ENCODE data around the gene ARHGDIG.

The ARHGDIG gene

DNA sequence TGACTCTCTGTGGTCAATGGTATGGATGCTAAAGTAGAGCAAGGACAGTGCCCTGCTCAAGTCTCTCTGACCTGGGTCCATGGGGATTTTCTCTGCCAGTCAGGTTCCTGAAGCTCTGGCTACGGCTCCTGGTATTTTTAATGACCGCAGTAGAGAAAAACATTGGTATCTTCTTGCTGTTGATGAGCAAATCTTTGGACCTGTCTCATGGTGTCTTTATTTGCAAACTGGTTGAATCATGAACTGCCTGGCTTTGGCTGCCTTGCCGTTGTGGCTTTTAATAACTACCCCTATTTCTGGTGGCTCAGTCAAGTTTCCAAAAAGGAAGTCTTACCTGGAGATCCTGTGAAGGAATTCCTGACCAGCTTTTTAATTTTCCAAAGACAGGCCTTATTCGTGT lies 37.0 kb upstream of the ARHGDIG start:
- no peak overlapping the region for H3K4me3 ChIP-seq (ENCODE audit: low read length)
- DNase-seq = no peak
- no peaks in the 10 kb centered on the region for H4K20me1 ChIP-seq (ENCODE audit: insufficient read depth, low read length)
- no peak overlapping the region for H2AFZ ChIP-seq (ENCODE audit: low read length)
- no peak overlapping the region for H3K27ac ChIP-seq (ENCODE audit: low read length)
- no peaks in the 10 kb centered on the region for H3F3A ChIP-seq (ENCODE audit: insufficient read depth, low read length)
- no peaks in the 10 kb centered on the region for H3K27me3 ChIP-seq (replicated peaks; ENCODE audit: insufficient read depth, low read length)
- H3K36me3 ChIP-seq (replicated peaks; ENCODE audit: insufficient read depth, low read length) = no peaks in the 10 kb centered on the region
- no peaks in the 10 kb centered on the region for H3K9me3 ChIP-seq (replicated peaks; ENCODE audit: insufficient read depth, low read length)
- no peak overlapping the region for H3K4me2 ChIP-seq (ENCODE audit: low read depth, low read length)
- TF ChIP-seq, protein P1, sequence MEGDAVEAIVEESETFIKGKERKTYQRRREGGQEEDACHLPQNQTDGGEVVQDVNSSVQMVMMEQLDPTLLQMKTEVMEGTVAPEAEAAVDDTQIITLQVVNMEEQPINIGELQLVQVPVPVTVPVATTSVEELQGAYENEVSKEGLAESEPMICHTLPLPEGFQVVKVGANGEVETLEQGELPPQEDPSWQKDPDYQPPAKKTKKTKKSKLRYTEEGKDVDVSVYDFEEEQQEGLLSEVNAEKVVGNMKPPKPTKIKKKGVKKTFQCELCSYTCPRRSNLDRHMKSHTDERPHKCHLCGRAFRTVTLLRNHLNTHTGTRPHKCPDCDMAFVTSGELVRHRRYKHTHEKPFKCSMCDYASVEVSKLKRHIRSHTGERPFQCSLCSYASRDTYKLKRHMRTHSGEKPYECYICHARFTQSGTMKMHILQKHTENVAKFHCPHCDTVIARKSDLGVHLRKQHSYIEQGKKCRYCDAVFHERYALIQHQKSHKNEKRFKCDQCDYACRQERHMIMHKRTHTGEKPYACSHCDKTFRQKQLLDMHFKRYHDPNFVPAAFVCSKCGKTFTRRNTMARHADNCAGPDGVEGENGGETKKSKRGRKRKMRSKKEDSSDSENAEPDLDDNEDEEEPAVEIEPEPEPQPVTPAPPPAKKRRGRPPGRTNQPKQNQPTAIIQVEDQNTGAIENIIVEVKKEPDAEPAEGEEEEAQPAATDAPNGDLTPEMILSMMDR (IDR thresholded peaks at IDR 0.05; ENCODE audit: low read length) = no peak
- TF ChIP-seq EZH2 (optimal IDR thresholded peaks at IDR 0.05; ENCODE audit: low read depth, low read length) (no peak), EZH2phosphoT487 (IDR thresholded peaks at IDR 0.05; ENCODE audit: low read length) (no peak)
- no peak overlapping the region for H3K9ac ChIP-seq (ENCODE audit: low read length)
- H3K4me1 ChIP-seq (ENCODE audit: low read length) = 0 out of 2 replicates have a peak, but pooled peaks cover 4% of the 10 kb centered on the region
- H3K9me2 ChIP-seq (replicated peaks; ENCODE audit: insufficient read depth, low read length) = no peaks in the 10 kb centered on the region
- no peaks in the 10 kb centered on the region for H3K79me2 ChIP-seq (ENCODE audit: low read length)

DNA sequence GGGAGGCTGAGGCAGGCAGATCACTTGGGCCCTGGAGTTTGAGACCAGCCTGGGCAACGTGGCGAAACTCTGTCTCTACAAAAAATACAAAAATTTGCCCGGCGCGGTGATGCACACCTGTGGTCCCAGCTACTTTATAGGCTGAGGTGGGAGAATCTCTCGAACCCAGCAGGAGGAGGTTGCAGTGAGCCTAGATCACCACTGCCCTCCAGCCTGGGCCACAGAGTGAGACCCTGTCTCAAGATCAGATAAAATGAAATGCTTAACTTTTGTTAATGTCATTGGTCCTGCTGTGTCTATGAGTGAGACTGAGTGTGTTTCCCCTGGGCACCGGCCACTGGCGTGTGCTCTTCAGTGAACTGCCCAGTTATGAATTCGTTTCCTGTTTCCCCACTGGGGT lies 35.3 kb upstream of the ARHGDIG start:
- DNase-seq = no peak
- Histone ChIP-seq H3K4me2 (ENCODE audit: low read depth, low read length) (no peak overlapping the region), H2AFZ (ENCODE audit: low read length) (no peak overlapping the region), H4K20me1 (ENCODE audit: insufficient read depth, low read length) (no peaks in the 10 kb centered on the region), H3K27me3 (replicated peaks; ENCODE audit: insufficient read depth, low read length) (no peaks in the 10 kb centered on the region), H3K36me3 (replicated peaks; ENCODE audit: insufficient read depth, low read length) (no peaks in the 10 kb centered on the region), H3K79me2 (ENCODE audit: low read length) (no peaks in the 10 kb centered on the region), H3K4me3 (ENCODE audit: low read length) (no peak overlapping the region), H3K4me1 (ENCODE audit: low read length) (0 out of 2 replicates have a peak, but pooled peaks cover 1% of the 10 kb centered on the region), H3K9me3 (replicated peaks; ENCODE audit: insufficient read depth, low read length) (no peaks in the 10 kb centered on the region), H3F3A (ENCODE audit: insufficient read depth, low read length) (no peaks in the 10 kb centered on the region), H3K27ac (ENCODE audit: low read length) (no peak overlapping the region), H3K9ac (ENCODE audit: low read length) (no peak overlapping the region), H3K9me2 (replicated peaks; ENCODE audit: insufficient read depth, low read length) (no peaks in the 10 kb centered on the region)
- TF ChIP-seq, protein P1 (IDR thresholded peaks at IDR 0.05; ENCODE audit: low read length) = no peak
- TF ChIP-seq EZH2phosphoT487 (IDR thresholded peaks at IDR 0.05; ENCODE audit: low read length) (no peak), EZH2 (optimal IDR thresholded peaks at IDR 0.05; ENCODE audit: low read depth, low read length) (no peak)

DNA sequence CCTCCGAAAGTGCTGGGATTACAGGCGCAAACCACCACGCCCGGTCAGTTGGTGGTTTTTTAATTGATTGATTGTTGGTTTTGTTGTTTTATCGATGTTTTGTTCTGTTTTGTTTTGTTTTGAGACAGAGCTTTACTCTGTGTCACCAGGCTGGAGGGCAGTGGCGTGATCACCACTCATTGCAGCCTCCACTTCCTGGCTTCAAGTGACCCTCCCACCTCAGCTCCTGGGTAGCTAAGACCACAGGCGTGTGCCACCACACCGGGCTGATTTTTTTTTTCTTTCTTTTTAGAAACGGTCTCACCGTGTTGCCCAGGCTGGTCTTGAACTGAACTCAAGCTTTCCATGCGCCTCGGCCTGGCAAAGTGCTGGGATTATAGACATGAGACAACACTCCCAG lies 33.4 kb upstream of the ARHGDIG start:
- Histone ChIP-seq H3K36me3 (replicated peaks; ENCODE audit: insufficient read depth, low read length) (no peaks in the 10 kb centered on the region), H3K4me2 (ENCODE audit: low read depth, low read length) (no peak overlapping the region), H3K4me1 (ENCODE audit: low read length) (no peaks in the 10 kb centered on the region), H3K4me3 (ENCODE audit: low read length) (no peak overlapping the region), H2AFZ (ENCODE audit: low read length) (no peak overlapping the region), H3K79me2 (ENCODE audit: low read length) (no peaks in the 10 kb centered on the region), H3K27me3 (replicated peaks; ENCODE audit: insufficient read depth, low read length) (no peaks in the 10 kb centered on the region), H3K27ac (ENCODE audit: low read length) (no peak overlapping the region), H3K9me2 (replicated peaks; ENCODE audit: insufficient read depth, low read length) (no peaks in the 10 kb centered on the region), H3F3A (ENCODE audit: insufficient read depth, low read length) (no peaks in the 10 kb centered on the region), H4K20me1 (ENCODE audit: insufficient read depth, low read length) (no peaks in the 10 kb centered on the region), H3K9ac (ENCODE audit: low read length) (no peak overlapping the region), H3K9me3 (replicated peaks; ENCODE audit: insufficient read depth, low read length) (no peaks in the 10 kb centered on the region)
- TF ChIP-seq EZH2 (optimal IDR thresholded peaks at IDR 0.05; ENCODE audit: low read depth, low read length) = no peak
- TF ChIP-seq EZH2phosphoT487 (IDR thresholded peaks at IDR 0.05; ENCODE audit: low read length) = no peak
- DNase-seq = no peak

DNA sequence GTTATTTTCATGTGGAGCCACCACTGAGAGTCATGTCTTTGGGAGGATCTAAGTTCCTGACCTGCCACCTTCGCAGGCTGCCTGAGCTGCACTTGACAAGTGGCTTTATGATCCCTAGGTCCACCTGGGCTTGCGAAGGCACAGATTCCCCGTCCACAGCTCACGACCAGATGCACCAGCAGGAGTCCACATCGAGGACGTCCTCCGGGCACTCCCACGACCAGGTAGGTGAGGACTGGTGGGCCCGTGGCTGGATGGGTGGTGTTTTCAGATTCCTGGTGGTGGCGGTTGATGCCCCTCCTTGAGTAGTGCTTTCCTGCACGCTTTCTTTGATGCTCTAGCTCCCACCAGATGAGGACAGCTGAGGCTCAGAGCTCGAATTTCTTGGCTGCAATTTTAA lies 31.0 kb upstream of the ARHGDIG start:
- Histone ChIP-seq H2AFZ (ENCODE audit: low read length) (no peak overlapping the region), H3F3A (ENCODE audit: insufficient read depth, low read length) (no peaks in the 10 kb centered on the region), H3K4me2 (ENCODE audit: low read depth, low read length) (no peak overlapping the region), H3K36me3 (replicated peaks; ENCODE audit: insufficient read depth, low read length) (no peaks in the 10 kb centered on the region), H3K79me2 (ENCODE audit: low read length) (no peaks in the 10 kb centered on the region), H3K9ac (ENCODE audit: low read length) (no peak overlapping the region), H4K20me1 (ENCODE audit: insufficient read depth, low read length) (no peaks in the 10 kb centered on the region), H3K9me2 (replicated peaks; ENCODE audit: insufficient read depth, low read length) (no peaks in the 10 kb centered on the region), H3K4me3 (ENCODE audit: low read length) (no peak overlapping the region), H3K9me3 (replicated peaks; ENCODE audit: insufficient read depth, low read length) (no peaks in the 10 kb centered on the region), H3K27ac (ENCODE audit: low read length) (no peak overlapping the region), H3K4me1 (ENCODE audit: low read length) (no peaks in the 10 kb centered on the region), H3K27me3 (replicated peaks; ENCODE audit: insufficient read depth, low read length) (no peaks in the 10 kb centered on the region)
- no peak for DNase-seq
- TF ChIP-seq, protein P1 (IDR thresholded peaks at IDR 0.05; ENCODE audit: low read length) = no peak
- TF ChIP-seq EZH2 (optimal IDR thresholded peaks at IDR 0.05; ENCODE audit: low read depth, low read length) (no peak), EZH2phosphoT487 (IDR thresholded peaks at IDR 0.05; ENCODE audit: low read length) (no peak)

All from MM.1S (cell line).